Breast epithelium (tissue), 3 donors: ENCODE results near the gene TNNI3K.

Source experiments
- CTCF ChIP-seq, 3 donors: fragments of 450-650 bp; IDR thresholded peaks; one replicate each; pipeline ENCODE4 v1.5.1; 2016 to 2017; ENCODE audit warnings: antibody characterized with exemption in 3 of 3, mild to moderate bottlenecking in 3 of 3, moderate library complexity in 3 of 3
- POLR2A ChIP-seq: fragments of 450-650 bp; IDR thresholded peaks from one replicate; pipeline ENCODE4 v1.6.1; 2016; ENCODE audit warnings: antibody characterized with exemption, mild to moderate bottlenecking, moderate library complexity
- POLR2AphosphoS5 ChIP-seq, 3 donors: sonication (generic); formaldehyde crosslinking; IDR thresholded peaks; one replicate each; pipeline ENCODE4 v1.6.1; 2017; ENCODE audit warnings: antibody characterized with exemption in 3 of 3

GRCh38 chr1:74235153-74235552 lies at the start of gene TNNI3K:
- TF ChIP-seq CTCF (IDR thresholded peaks at IDR 0.05) (no peak), POLR2A (no peak), POLR2AphosphoS5 (IDR thresholded peaks at IDR 0.05) (no peak)
